ENCODE data around the gene ITGAE. TPM values are rescaled to one million over a fixed set of nuclear protein-coding genes. Genes with fewer than 3 reads are reported as not detected.

Gene ITGAE
- total and polyA plus RNA-seq, 2 experiments from 2014 or later = 11.7 to 44.9 TPM

DNA sequence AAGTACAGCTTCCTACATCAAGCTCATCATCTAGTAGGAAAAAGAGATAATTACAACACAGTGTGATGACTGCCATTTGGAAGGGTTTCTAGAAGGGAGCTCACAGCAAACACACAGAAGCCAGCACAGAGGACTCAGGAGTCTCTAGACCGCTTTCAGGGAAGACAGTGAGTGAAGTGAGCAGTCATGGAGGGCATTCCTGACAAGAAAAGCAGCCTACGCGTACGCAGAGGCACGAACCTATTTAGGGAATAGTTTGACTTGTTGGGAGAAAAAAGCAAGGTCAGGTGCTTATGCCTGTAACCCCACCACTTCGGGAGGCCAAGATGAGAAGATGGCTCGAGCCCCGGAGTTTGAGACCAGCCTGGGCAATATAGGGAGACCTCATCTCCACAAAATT lies 85.7 kb downstream of the ITGAE start:
- TF ChIP-seq ZNF114 (CRISPR knock-in tag; IDR thresholded peaks at IDR 0.05) (no peak), EZH2phosphoT487 (IDR thresholded peaks at IDR 0.05; ENCODE audit: unreplicated experiment) (no peak), POLR2AphosphoS5 (IDR thresholded peaks at IDR 0.05; ENCODE audit: low read depth) (no peak)
- Histone ChIP-seq H3K27me3 (ENCODE audit: insufficient read depth) (no peaks in the 10 kb centered on the region), H3K79me2 (replicated peaks; ENCODE audit: insufficient read depth) (no peaks in the 10 kb centered on the region), H4K20me1 (replicated peaks; ENCODE audit: insufficient read depth) (peaks cover 5% of the 10 kb centered on the region; the same call in 1 of the 2 replicates), H2AFZ (no peak overlapping the region), H3K36me3 (ENCODE audit: insufficient read depth) (peaks cover 18% of the 10 kb centered on the region), H3K4me3 (no peak overlapping the region), H3F3A (replicated peaks; ENCODE audit: low read depth) (0 out of 2 replicates have a peak, but pooled peaks cover 4% of the 10 kb centered on the region), H3K4me2 (no peak overlapping the region), H3K4me1 (ENCODE audit: insufficient read depth) (no peaks in the 10 kb centered on the region), H3K9me2 (ENCODE audit: insufficient read depth) (no peaks in the 10 kb centered on the region), H3K27ac (ENCODE audit: low read depth) (no peak overlapping the region)
- Mint-ChIP-seq H3K27me3 (ENCODE audit: insufficient read depth, low read depth, poor library complexity) (no peaks in the 10 kb centered on the region), H3K4me3 (no peak overlapping the region), H3K36me3 (ENCODE audit: low read depth) (peaks cover 43% of the 10 kb centered on the region), H3K4me1 (no peaks in the 10 kb centered on the region; the same call in 1 of the 3 replicates), H3K27ac (no peak overlapping the region), H3K9me3 (no peaks in the 10 kb centered on the region)
- DNase-seq (ENCODE audit: low spot score) (no peak), ATAC-seq (no peak)

- Histone ChIP-seq H3K9me2 (ENCODE audit: insufficient read depth) (no peaks in the 10 kb centered on the region), H3K36me3 (ENCODE audit: insufficient read depth) (peaks cover 8% of the 10 kb centered on the region), H3K4me2 (no peak overlapping the region), H4K20me1 (replicated peaks; ENCODE audit: insufficient read depth) (peaks cover 5% of the 10 kb centered on the region; the same call in 1 of the 2 replicates), H3K79me2 (replicated peaks; ENCODE audit: insufficient read depth) (no peaks in the 10 kb centered on the region), H3K4me1 (ENCODE audit: insufficient read depth) (no peaks in the 10 kb centered on the region), H2AFZ (no peak overlapping the region), H3K27me3 (ENCODE audit: insufficient read depth) (no peaks in the 10 kb centered on the region), H3K27ac (ENCODE audit: low read depth) (no peak overlapping the region), H3K4me3 (no peak overlapping the region), H3F3A (replicated peaks; ENCODE audit: low read depth) (no peaks in the 10 kb centered on the region)
- ATAC-seq = no peak
- Mint-ChIP-seq H3K4me1 (no peaks in the 10 kb centered on the region; the same call in 1 of the 3 replicates), H3K27ac (no peak overlapping the region), H3K9me3 (no peaks in the 10 kb centered on the region), H3K27me3 (ENCODE audit: insufficient read depth, low read depth, poor library complexity) (no peaks in the 10 kb centered on the region), H3K4me3 (no peak overlapping the region), H3K36me3 (ENCODE audit: low read depth) (peaks cover 30% of the 10 kb centered on the region)
- DNase-seq (ENCODE audit: low spot score) = no peak
- TF ChIP-seq STAT1 (IDR thresholded peaks at IDR 0.05; ENCODE audit: unreplicated experiment) = no peak
- TF ChIP-seq, protein P1, sequence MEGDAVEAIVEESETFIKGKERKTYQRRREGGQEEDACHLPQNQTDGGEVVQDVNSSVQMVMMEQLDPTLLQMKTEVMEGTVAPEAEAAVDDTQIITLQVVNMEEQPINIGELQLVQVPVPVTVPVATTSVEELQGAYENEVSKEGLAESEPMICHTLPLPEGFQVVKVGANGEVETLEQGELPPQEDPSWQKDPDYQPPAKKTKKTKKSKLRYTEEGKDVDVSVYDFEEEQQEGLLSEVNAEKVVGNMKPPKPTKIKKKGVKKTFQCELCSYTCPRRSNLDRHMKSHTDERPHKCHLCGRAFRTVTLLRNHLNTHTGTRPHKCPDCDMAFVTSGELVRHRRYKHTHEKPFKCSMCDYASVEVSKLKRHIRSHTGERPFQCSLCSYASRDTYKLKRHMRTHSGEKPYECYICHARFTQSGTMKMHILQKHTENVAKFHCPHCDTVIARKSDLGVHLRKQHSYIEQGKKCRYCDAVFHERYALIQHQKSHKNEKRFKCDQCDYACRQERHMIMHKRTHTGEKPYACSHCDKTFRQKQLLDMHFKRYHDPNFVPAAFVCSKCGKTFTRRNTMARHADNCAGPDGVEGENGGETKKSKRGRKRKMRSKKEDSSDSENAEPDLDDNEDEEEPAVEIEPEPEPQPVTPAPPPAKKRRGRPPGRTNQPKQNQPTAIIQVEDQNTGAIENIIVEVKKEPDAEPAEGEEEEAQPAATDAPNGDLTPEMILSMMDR (conservative IDR thresholded peaks at IDR 0.05; ENCODE audit: low read depth in 2 of 2) = no peak
- TF ChIP-seq CREB1 (CRISPR knock-in tag; IDR thresholded peaks at IDR 0.05; ENCODE audit: low read depth) = no peak
- no peak for TF ChIP-seq ZNF114 (CRISPR knock-in tag; IDR thresholded peaks at IDR 0.05)
- TF ChIP-seq, protein P2, sequence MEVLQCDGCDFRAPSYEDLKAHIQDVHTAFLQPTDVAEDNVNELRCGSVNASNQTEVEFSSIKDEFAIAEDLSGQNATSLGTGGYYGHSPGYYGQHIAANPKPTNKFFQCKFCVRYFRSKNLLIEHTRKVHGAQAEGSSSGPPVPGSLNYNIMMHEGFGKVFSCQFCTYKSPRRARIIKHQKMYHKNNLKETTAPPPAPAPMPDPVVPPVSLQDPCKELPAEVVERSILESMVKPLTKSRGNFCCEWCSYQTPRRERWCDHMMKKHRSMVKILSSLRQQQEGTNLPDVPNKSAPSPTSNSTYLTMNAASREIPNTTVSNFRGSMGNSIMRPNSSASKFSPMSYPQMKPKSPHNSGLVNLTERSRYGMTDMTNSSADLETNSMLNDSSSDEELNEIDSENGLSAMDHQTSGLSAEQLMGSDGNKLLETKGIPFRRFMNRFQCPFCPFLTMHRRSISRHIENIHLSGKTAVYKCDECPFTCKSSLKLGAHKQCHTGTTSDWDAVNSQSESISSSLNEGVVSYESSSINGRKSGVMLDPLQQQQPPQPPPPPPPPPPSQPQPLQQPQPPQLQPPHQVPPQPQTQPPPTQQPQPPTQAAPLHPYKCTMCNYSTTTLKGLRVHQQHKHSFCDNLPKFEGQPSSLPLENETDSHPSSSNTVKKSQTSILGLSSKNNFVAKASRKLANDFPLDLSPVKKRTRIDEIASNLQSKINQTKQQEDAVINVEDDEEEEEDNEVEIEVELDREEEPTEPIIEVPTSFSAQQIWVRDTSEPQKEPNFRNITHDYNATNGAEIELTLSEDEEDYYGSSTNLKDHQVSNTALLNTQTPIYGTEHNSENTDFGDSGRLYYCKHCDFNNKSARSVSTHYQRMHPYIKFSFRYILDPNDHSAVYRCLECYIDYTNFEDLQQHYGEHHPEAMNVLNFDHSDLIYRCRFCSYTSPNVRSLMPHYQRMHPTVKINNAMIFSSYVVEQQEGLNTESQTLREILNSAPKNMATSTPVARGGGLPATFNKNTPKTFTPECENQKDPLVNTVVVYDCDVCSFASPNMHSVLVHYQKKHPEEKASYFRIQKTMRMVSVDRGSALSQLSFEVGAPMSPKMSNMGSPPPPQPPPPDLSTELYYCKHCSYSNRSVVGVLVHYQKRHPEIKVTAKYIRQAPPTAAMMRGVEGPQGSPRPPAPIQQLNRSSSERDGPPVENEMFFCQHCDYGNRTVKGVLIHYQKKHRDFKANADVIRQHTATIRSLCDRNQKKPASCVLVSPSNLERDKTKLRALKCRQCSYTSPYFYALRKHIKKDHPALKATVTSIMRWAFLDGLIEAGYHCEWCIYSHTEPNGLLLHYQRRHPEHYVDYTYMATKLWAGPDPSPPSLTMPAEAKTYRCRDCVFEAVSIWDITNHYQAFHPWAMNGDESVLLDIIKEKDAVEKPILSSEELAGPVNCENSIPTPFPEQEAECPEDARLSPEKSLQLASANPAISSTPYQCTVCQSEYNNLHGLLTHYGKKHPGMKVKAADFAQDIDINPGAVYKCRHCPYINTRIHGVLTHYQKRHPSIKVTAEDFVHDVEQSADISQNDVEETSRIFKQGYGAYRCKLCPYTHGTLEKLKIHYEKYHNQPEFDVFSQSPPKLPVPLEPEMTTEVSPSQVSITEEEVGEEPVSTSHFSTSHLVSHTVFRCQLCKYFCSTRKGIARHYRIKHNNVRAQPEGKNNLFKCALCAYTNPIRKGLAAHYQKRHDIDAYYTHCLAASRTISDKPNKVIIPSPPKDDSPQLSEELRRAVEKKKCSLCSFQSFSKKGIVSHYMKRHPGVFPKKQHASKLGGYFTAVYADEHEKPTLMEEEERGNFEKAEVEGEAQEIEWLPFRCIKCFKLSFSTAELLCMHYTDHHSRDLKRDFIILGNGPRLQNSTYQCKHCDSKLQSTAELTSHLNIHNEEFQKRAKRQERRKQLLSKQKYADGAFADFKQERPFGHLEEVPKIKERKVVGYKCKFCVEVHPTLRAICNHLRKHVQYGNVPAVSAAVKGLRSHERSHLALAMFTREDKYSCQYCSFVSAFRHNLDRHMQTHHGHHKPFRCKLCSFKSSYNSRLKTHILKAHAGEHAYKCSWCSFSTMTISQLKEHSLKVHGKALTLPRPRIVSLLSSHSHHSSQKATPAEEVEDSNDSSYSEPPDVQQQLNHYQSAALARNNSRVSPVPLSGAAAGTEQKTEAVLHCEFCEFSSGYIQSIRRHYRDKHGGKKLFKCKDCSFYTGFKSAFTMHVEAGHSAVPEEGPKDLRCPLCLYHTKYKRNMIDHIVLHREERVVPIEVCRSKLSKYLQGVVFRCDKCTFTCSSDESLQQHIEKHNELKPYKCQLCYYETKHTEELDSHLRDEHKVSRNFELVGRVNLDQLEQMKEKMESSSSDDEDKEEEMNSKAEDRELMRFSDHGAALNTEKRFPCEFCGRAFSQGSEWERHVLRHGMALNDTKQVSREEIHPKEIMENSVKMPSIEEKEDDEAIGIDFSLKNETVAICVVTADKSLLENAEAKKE (CRISPR knock-in tag; IDR thresholded peaks at IDR 0.05) = no peak
- TF ChIP-seq REST (IDR thresholded peaks at IDR 0.05; ENCODE audit: unreplicated experiment) = no peak
- TF ChIP-seq ZNF331 (CRISPR knock-in tag; IDR thresholded peaks at IDR 0.05; ENCODE audit: low read depth) = no peak
- no peak for TF ChIP-seq EZH2phosphoT487 (IDR thresholded peaks at IDR 0.05; ENCODE audit: unreplicated experiment)
- no peak for TF ChIP-seq EZH2 (IDR thresholded peaks at IDR 0.05; ENCODE audit: low read depth, unreplicated experiment)
Measured at GRCh38 chr17:3712811-3713463, 88.1 kb downstream of the ITGAE start.

Data from GM23338 (cell line).